ENCODE measurements around the gene RAB44.

The RAB44 gene

GRCh38 chr6:36677753-36678487 is 19.7 kb upstream of the RAB44 start:
- DNase-seq (ENCODE audit: low read depth), result no peak

GRCh38 chr6:36678488-36679042 is 19.1 kb upstream of the RAB44 start, which contains the start of gene CDKN1A:
TSS of gene CDKN1A (plus strand) at chr6:36678714. CDS start at chr6:36684102, 5,388 bp downstream.
- peak within 1 kb of the TSS; percentile 99 for H3K4me3 ChIP-seq (replicated peaks; ENCODE audit: low read depth, low read length)
- DNase-seq (ENCODE audit: low read depth), result peak; percentile 96
- TF ChIP-seq CTCF (IDR thresholded peaks at IDR 0.05; ENCODE audit: low read length, missing control alignments), result no peak

More at GRCh38 chr6:36677753-36678487, 19.7 kb upstream of the RAB44 start:
- TF ChIP-seq CTCF (IDR thresholded peaks at IDR 0.05; ENCODE audit: low read length, missing control alignments), result no peak
- peak overlapping the region; percentile 11 for H3K4me3 ChIP-seq (replicated peaks; ENCODE audit: low read depth, low read length)

GRCh38 chr6:36679043-36679833 is 18.4 kb upstream of the RAB44 start:
- no peak for TF ChIP-seq CTCF (IDR thresholded peaks at IDR 0.05; ENCODE audit: low read length, missing control alignments)
- peak; percentile 68 for DNase-seq (ENCODE audit: low read depth)
- H3K4me3 ChIP-seq (replicated peaks; ENCODE audit: low read depth, low read length), result peak overlapping the region; percentile 99

GRCh38 chr6:36682328-36683144 is 15.1 kb upstream of the RAB44 start:
- TF ChIP-seq CTCF (IDR thresholded peaks at IDR 0.05; ENCODE audit: low read length, missing control alignments), result no peak
- no peak for DNase-seq (ENCODE audit: low read depth)
- peak overlapping the region; percentile 99 for H3K4me3 ChIP-seq (replicated peaks; ENCODE audit: low read depth, low read length)

GRCh38 chr6:36683145-36683655 is 14.4 kb upstream of the RAB44 start:
- DNase-seq (ENCODE audit: low read depth), result no peak
- peak overlapping the region; percentile 99 for H3K4me3 ChIP-seq (replicated peaks; ENCODE audit: low read depth, low read length)
- TF ChIP-seq CTCF (IDR thresholded peaks at IDR 0.05; ENCODE audit: low read length, missing control alignments), result no peak
